Mesenchymal stem cell (in vitro differentiated cells and primary cell): ENCODE results near the gene MEIKIN.

Experiments used
- DNase-seq: peaks from one replicate; pipeline ENCODE4 v3.0.0-alpha.2; 2013
- H2AFZ ChIP-seq: one replicate; pipeline ENCODE4 v1.6.1; 2013; ENCODE audit warnings: low read depth, mild to moderate bottlenecking, control low read depth, inconsistent platforms, low read length, moderate library complexity
- H2AK5ac ChIP-seq: 2 replicates; pipeline ENCODE4 v1.6.1; 2013; ENCODE audit warnings: low read length, moderate library complexity, mild to moderate bottlenecking, inconsistent platforms; ENCODE audit not compliant: severe bottlenecking
- H2BK120ac ChIP-seq: one replicate; pipeline ENCODE4 v1.6.1; 2013; ENCODE audit warnings: low read depth, mild to moderate bottlenecking, inconsistent platforms, low read length, moderate library complexity
- H2BK12ac ChIP-seq, 2 experiments: one replicate each; pipeline ENCODE4 v1.6.1; 2013; ENCODE audit warnings: inconsistent platforms in 2 of 2, low read length in 2 of 2, mild to moderate bottlenecking in 2 of 2, moderate library complexity in 2 of 2, control low read depth in 1 of 2
- H2BK15ac ChIP-seq: one replicate; pipeline ENCODE4 v1.6.1; 2013; ENCODE audit warnings: mild to moderate bottlenecking, low read depth, inconsistent platforms; ENCODE audit not compliant: poor library complexity, severe bottlenecking
- H2BK5ac ChIP-seq: 2 replicates; pipeline ENCODE4 v1.6.1; 2013; ENCODE audit warnings: low read depth, mild to moderate bottlenecking, low read length, control low read depth, inconsistent platforms; ENCODE audit not compliant: poor library complexity, severe bottlenecking
- H3K14ac ChIP-seq, 2 experiments: one replicate each; pipeline ENCODE4 v1.6.1; 2013; ENCODE audit warnings: inconsistent platforms in 2 of 2, low read length in 2 of 2, control low read depth in 1 of 2, mild to moderate bottlenecking in 1 of 2, moderate library complexity in 1 of 2
- H3K18ac ChIP-seq, 2 experiments: one replicate each; pipeline ENCODE4 v1.6.1; 2013; ENCODE audit warnings: inconsistent platforms in 2 of 2, low read length in 2 of 2, control low read depth in 1 of 2, low read depth in 1 of 2, mild to moderate bottlenecking in 1 of 2
- H3K23ac ChIP-seq, 2 experiments: one replicate each; pipeline ENCODE4 v1.6.1; 2013; ENCODE audit warnings: inconsistent platforms in 2 of 2, low read length in 2 of 2, mild to moderate bottlenecking in 2 of 2, moderate library complexity in 2 of 2, control low read depth in 1 of 2
- H3K27ac ChIP-seq: 2 replicates; pipeline ENCODE4 v1.5.1; 2013; ENCODE audit warnings: mild to moderate bottlenecking, moderate library complexity, low read length, control low read depth, inconsistent platforms; ENCODE audit not compliant: poor library complexity, severe bottlenecking
- H3K27me3 ChIP-seq, 2 experiments: 2 replicates each; pipeline versions ENCODE4 v1.6.1 to v1.7.0; 2013; ENCODE audit warnings: low read length in 2 of 2, mild to moderate bottlenecking in 2 of 2, moderate library complexity in 2 of 2, control low read depth in 1 of 2, inconsistent platforms in 1 of 2; ENCODE audit not compliant: control insufficient read depth in 1 of 2, insufficient read depth in 1 of 2
- H3K36me3 ChIP-seq, 2 experiments: 2 replicates each; pipeline versions ENCODE4 v1.6.1 to v1.7.0; 2013; ENCODE audit warnings: low read length in 2 of 2, control low read depth in 1 of 2, inconsistent platforms in 1 of 2, low read depth in 1 of 2, mild to moderate bottlenecking in 1 of 2; ENCODE audit not compliant: insufficient read depth in 2 of 2, control insufficient read depth in 1 of 2
- H3K4ac ChIP-seq, 2 experiments: one replicate each; pipeline ENCODE4 v1.6.1; 2013; ENCODE audit warnings: inconsistent platforms in 2 of 2, low read length in 2 of 2, mild to moderate bottlenecking in 2 of 2, moderate library complexity in 2 of 2, control low read depth in 1 of 2, low read depth in 1 of 2
- H3K4me1 ChIP-seq: 2 replicates; pipeline ENCODE4 v1.6.1; 2013; ENCODE audit warnings: low read depth, low read length, control low read depth; ENCODE audit not compliant: control insufficient read depth, insufficient read depth
- H3K4me2 ChIP-seq: 2 replicates; pipeline ENCODE4 v1.6.1; 2013; ENCODE audit warnings: low read length, mild to moderate bottlenecking, inconsistent platforms; ENCODE audit not compliant: poor library complexity, severe bottlenecking
- H3K4me3 ChIP-seq, 2 experiments: 2 replicates each; pipeline versions ENCODE4 v1.5.1 to v1.7.0; 2013; ENCODE audit warnings: low read length in 2 of 2, mild to moderate bottlenecking in 2 of 2, control low read depth in 1 of 2, low read depth in 1 of 2; ENCODE audit not compliant: insufficient read depth in 1 of 2
- H3K79me1 ChIP-seq: replicated peaks from 2 replicates; pipeline ENCODE4 v1.6.1; 2013; ENCODE audit warnings: mild to moderate bottlenecking, control low read depth, low read length, inconsistent platforms; ENCODE audit not compliant: poor library complexity, severe bottlenecking
- H3K9ac ChIP-seq: 2 replicates; pipeline ENCODE4 v1.7.0; 2013; ENCODE audit warnings: mild to moderate bottlenecking, low read length, moderate library complexity
- H3K9me3 ChIP-seq: 2 replicates; pipeline ENCODE4 v1.7.0; 2013; ENCODE audit warnings: mild to moderate bottlenecking, low read length; ENCODE audit not compliant: control insufficient read depth
- H4K8ac ChIP-seq: one replicate; pipeline ENCODE4 v1.6.1; 2013; ENCODE audit warnings: inconsistent platforms, mild to moderate bottlenecking, low read length, moderate library complexity
- H4K91ac ChIP-seq: one replicate; pipeline ENCODE4 v1.6.1; 2013; ENCODE audit warnings: mild to moderate bottlenecking, low read length, inconsistent platforms
- WGBS: methylation state at CpG from one replicate; pipeline ENCODE4 v1.1.7; 2013; ENCODE audit warnings: mixed read lengths; 5-methylcytosine and 5-hydroxymethylcytosine counted together

The MEIKIN gene

DNA sequence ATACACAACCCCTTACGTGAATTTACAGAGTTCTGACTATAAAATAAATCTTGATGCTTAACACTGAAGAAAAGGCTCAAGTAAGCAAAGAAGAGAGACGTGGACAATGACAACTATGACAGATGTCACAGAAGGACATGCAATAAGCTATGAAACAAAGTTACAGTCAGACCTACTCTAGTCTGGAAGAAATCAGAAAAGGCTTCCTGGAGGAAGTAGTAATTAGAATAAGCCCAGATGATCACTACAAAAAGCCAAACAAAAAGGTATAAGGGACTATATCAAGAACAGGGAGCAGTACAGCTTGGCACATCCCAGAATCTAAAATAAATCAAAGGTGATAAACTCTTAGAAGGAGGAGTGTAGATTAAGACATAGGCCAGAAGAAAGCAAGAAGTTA is 154.9 kb downstream of the MEIKIN start:
- Histone ChIP-seq H2AK5ac (no peak overlapping the region), H2AFZ (no peak overlapping the region), H3K14ac (no peak overlapping the region), H4K8ac (no peak overlapping the region), H3K4me1 (peaks cover 7% of the 10 kb centered on the region), H3K4me3 (no peak overlapping the region), H3K27ac (no peak overlapping the region), H2BK12ac (no peak overlapping the region), H4K91ac (no peak overlapping the region), H3K18ac (no peak overlapping the region), H3K36me3 (peaks cover 0 to 22% of the 10 kb centered on the region in 2 experiments), H3K9me3 (no peaks in the 10 kb centered on the region), H3K23ac (no peak overlapping the region), H3K4me2 (no peak overlapping the region), H2BK15ac (no peak overlapping the region), H3K9ac (no peak overlapping the region), H3K27me3 (no peaks in the 10 kb centered on the region), H2BK120ac (no peak overlapping the region), H3K79me1 (peaks cover 2% of the 10 kb centered on the region), H2BK5ac (no peak overlapping the region), H3K4ac (no peak overlapping the region)
- 100% methylated on average over 1 of the region's 2 CpGs for WGBS
- DNase-seq = no peak

DNA sequence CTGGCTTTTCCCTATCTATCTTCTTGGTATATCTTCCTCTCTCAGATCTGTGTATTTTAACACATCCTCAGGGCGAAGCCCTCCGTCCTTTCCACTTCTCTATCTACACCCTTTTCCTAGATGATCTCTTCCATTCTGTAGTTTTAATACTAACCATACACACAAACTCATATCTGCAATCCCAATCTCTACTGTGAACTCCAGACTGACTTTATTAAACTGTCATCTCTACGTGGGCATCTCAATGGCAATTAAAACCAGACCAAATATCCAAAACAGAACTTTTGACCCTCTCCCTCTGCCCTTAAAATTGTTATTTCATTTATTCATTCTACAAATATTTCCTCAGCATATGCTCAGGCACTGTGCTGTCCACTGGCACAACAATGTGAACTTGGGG is 155.7 kb downstream of the MEIKIN start:
- Histone ChIP-seq H3K9me3 (no peaks in the 10 kb centered on the region), H3K4ac (no peak overlapping the region), H2BK12ac (no peak overlapping the region), H3K4me3 (no peak overlapping the region), H4K8ac (no peak overlapping the region), H2AK5ac (no peak overlapping the region), H2BK120ac (no peak overlapping the region), H3K79me1 (peaks cover 2% of the 10 kb centered on the region), H2AFZ (no peak overlapping the region), H3K18ac (no peak overlapping the region), H3K14ac (no peak overlapping the region), H3K27ac (no peak overlapping the region), H3K27me3 (no peaks in the 10 kb centered on the region), H3K36me3 (peaks cover 0 to 22% of the 10 kb centered on the region in 2 experiments), H3K4me2 (no peak overlapping the region), H2BK15ac (no peak overlapping the region), H3K23ac (no peak overlapping the region), H4K91ac (no peak overlapping the region), H2BK5ac (no peak overlapping the region), H3K4me1 (peaks cover 7% of the 10 kb centered on the region), H3K9ac (no peak overlapping the region)
- no peak for DNase-seq
- WGBS = 92% methylated on average over 3 of the region's 3 CpGs

DNA sequence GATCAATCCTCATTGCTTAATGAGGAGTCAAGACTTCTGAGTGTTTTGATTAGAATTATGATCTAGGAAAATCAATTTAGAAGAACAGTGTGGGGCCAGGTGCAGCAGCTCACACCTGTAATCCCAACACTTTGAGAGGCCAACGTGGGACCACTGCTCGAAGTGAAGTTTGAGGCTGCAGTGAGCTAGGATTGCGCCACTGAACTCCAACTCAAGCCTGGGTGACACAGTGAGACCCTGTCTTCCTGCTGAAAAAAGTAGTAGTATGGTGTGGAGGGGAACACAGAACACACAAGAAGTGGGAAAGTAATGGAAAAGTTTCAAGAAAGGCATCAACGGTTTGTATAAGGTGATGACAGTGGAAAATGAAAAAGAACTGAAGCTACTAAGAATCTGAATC is 157.7 kb downstream of the MEIKIN start:
- no peak overlapping the region for H2BK5ac ChIP-seq
- H3K4ac ChIP-seq = no peak overlapping the region
- peaks cover 2% of the 10 kb centered on the region for H3K4me1 ChIP-seq
- no peak overlapping the region for H2AK5ac ChIP-seq
- H3K36me3 ChIP-seq = peaks cover 0 to 11% of the 10 kb centered on the region in 2 experiments
- no peak overlapping the region for H3K18ac ChIP-seq
- H2AFZ ChIP-seq = no peak overlapping the region
- no peaks in the 10 kb centered on the region for H3K9me3 ChIP-seq
- H3K14ac ChIP-seq = no peak overlapping the region
- H3K9ac ChIP-seq = no peak overlapping the region
- 93% methylated on average over 4 of the region's 4 CpGs for WGBS
- peaks cover 2% of the 10 kb centered on the region for H3K79me1 ChIP-seq
- H3K4me3 ChIP-seq = no peak overlapping the region
- DNase-seq = no peak
- no peak overlapping the region for H3K27ac ChIP-seq
- H3K4me2 ChIP-seq = no peak overlapping the region
- no peak overlapping the region for H2BK15ac ChIP-seq
- H3K27me3 ChIP-seq = no peaks in the 10 kb centered on the region
- H2BK12ac ChIP-seq = no peak overlapping the region
- H4K91ac ChIP-seq = no peak overlapping the region
- no peak overlapping the region for H4K8ac ChIP-seq
- no peak overlapping the region for H2BK120ac ChIP-seq
- no peak overlapping the region for H3K23ac ChIP-seq

DNA sequence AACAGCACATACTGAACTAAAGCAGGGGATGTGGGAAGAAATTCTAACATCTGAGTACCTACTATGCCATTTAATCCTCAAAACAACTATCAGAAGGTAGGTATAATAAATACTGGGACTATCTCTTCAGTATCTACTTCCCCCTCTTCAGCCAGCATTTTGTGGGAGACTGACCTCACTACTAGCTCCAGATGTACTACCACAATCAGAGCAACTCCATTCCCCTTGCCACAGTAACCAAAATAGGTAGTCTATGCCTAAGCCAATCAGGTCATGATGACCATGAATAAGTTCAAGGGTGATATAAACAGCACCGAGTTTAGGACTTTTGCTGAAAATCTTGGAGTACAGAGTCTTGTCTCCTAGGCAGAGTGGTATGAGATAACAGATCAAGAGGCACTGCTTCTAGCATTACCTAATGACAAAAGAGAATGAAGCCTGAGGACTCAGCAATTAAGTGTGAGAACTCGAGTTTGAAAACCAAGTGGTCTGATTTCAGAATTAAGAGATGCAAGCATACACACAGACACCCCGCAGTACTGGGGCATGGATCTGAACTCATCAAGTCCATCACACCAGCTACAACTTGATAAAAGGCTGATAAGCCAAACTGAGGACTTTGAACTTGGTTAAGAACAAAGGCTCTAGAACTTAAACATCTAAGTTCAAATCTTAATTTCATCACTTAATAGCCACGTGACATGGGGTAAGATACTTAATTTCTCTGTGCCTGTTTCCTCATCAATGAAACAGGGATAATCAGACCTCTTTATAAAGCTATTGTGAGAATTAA is 158.4 kb downstream of the MEIKIN start:
- H3K9ac ChIP-seq = no peak overlapping the region
- H2BK15ac ChIP-seq = no peak overlapping the region
- H3K14ac ChIP-seq = no peak overlapping the region
- H3K4ac ChIP-seq = no peak overlapping the region
- H3K23ac ChIP-seq = no peak overlapping the region
- H3K27me3 ChIP-seq = no peaks in the 10 kb centered on the region
- no peak overlapping the region for H2BK12ac ChIP-seq
- no peak overlapping the region for H2BK120ac ChIP-seq
- H3K36me3 ChIP-seq = peaks cover 0 to 10% of the 10 kb centered on the region in 2 experiments
- peaks cover 2% of the 10 kb centered on the region for H3K79me1 ChIP-seq
- no peak overlapping the region for H3K18ac ChIP-seq
- no peak overlapping the region for H2BK5ac ChIP-seq
- H3K27ac ChIP-seq = no peak overlapping the region
- no peak overlapping the region for H2AFZ ChIP-seq
- peaks cover 2% of the 10 kb centered on the region for H3K4me1 ChIP-seq
- H4K8ac ChIP-seq = no peak overlapping the region
- no peak overlapping the region for H3K4me2 ChIP-seq
- no peaks in the 10 kb centered on the region for H3K9me3 ChIP-seq
- H4K91ac ChIP-seq = no peak overlapping the region
- H2AK5ac ChIP-seq = no peak overlapping the region
- WGBS = 89% methylated on average over 3 of the region's 4 CpGs
- DNase-seq = peak; percentile 5
- H3K4me3 ChIP-seq = no peak overlapping the region
